Activated naive CD4-positive, alpha-beta T cell treated with anti-CD3 and anti-CD28 coated beads for 36 hours (primary cell): ENCODE data around the gene TRIM61. TPM values are rescaled to one million over a fixed set of nuclear protein-coding genes. Genes with fewer than 3 reads are reported as not detected.
"Not testable (repeated sequence)": the region's sequence is repeated elsewhere in the genome, so short reads cannot be mapped to it uniquely, and the experiment has no call there.

ENCODE experiments used
- CTCF ChIA-PET: fragments of 350-600 bp; sonication (Branson Sonifier 250); formaldehyde crosslinking; loops from one replicate; lab custom pipeline; 2021; ENCODE audit warnings: antibody characterized with exemption; lab: Charles Lee
- DNase-seq: peaks from one replicate; pipeline ENCODE4 v3.0.0-alpha.2; 2020
- H3K27ac Mint-ChIP-seq: one replicate; pipeline ENCODE4 v1.8.0; 2021; ENCODE audit warnings: mild to moderate bottlenecking, mixed read lengths
- H3K27me3 Mint-ChIP-seq: one replicate; pipeline ENCODE4 v1.8.0; 2021; ENCODE audit warnings: low read depth, mixed read lengths
- H3K36me3 Mint-ChIP-seq: one replicate; pipeline ENCODE4 v1.8.0; 2021; ENCODE audit warnings: low read depth, mixed read lengths
- H3K4me1 Mint-ChIP-seq: one replicate; pipeline ENCODE4 v1.8.0; 2021; ENCODE audit warnings: low read depth, mixed read lengths
- H3K4me3 Mint-ChIP-seq: one replicate; pipeline ENCODE4 v1.8.0; 2021; ENCODE audit warnings: mild to moderate bottlenecking, moderate library complexity, mixed read lengths
- H3K9me3 Mint-ChIP-seq: one replicate; pipeline ENCODE4 v1.8.0; 2021; ENCODE audit warnings: mixed read lengths
- intact Hi-C: fragments of 100-400 bp; cut with micrococcal nuclease; formaldehyde crosslinking; loops from one replicate; pipeline ENCODE4 v1.15.1; 2023
- total RNA-seq, 2 experiments: library from RNA; stranded (reverse); gene quantifications; one replicate each; pipeline ENCODE4 v1.2.3, GENCODE V29; 2021

Gene TRIM61
- total RNA-seq = under 1 TPM; 0.67 to 0.84 TPM

DNA sequence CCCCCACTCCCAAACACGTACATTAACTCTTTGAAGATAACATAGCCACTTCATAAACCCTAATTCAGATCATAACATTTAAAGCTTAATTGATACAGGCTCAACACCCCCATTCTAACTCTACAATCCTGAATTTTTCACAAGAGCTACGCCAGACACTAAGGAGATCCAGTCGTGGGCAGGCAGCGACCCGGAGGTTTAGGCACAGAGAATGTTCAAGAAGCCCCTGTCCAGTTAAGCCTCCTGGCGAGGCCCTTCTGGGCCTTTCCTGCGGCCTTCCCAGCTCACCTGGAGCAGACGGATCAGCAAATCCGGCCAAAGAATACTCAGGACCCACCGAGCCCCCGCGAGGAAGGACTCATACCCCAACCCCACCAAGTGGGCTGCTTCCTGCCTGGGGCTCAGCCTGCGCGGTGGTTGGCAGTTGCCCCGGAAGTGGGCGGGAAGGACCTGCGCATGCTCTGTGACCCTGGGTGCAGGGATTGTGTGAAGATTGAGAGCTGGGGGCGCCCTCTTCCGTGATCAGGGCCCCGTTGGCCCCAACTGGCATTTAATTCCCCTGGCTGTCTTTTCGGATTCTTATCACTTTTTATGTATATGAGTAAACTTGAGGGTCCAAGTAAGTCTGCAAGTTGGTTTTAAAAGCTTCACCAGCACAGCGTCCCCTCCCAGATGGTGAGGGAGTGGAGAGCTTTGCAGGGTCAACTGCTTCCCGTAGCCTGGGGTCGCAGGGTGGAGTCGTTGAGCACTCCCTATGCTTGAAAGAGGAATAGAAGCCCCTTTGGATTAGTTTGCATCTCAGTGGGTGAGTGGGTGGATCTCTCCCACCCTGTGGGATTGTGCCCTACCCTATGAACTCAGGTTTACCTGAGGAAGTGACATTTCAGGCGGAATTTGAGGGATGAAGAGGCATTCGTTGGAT, at the start of gene TRIM61:
TSS of gene TRIM61 (minus strand) at position 415 of the 922 bp plus-strand sequence. CDS start 7,655 bp downstream, outside the sequence.
- DNase-seq = peak; percentile 73
- intact Hi-C loops = loop anchor here (1.0 kb wide), 1 partner anchor 21 kb away; no protein-coding TSS in a partner anchor
- CTCF ChIA-PET = interaction anchor here (0.5 to 1.5 kb wide), 3 partner anchors 21 to 198 kb away, joined by 3 to 5 read pairs (median 3); no protein-coding TSS in a partner anchor
- Mint-ChIP-seq H3K9me3 (no peaks in the 10 kb centered on the region), H3K4me1 (peaks cover 9% of the 10 kb centered on the region), H3K27me3 (peaks cover 2% of the 10 kb centered on the region), H3K4me3 (peak within 1 kb of the TSS; percentile 82), H3K36me3 (peaks cover 7% of the 10 kb centered on the region), H3K27ac (peak within 1 kb of the TSS; percentile 76)

DNA sequence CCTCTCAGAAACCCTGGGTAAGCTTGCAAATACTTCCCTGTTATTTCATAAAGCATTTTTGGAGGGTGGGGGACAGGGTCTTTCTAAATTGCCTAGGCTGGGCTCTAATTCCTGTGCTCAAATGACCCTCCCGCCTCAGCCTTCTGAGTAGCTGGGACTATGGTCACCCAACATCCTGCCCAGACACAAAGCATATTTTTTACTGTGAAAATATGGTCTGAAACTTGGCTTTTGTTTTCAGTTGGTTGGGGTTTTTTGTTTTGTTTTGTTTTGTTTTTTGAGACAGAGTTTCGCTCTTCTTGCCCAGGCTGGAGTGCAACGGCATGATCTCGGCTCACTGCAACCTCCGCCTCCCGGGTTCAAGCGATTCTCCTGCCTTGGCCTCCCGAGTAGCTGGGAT, 48.3 kb upstream of the TRIM61 start:
- H3K27ac Mint-ChIP-seq, CTCF ChIA-PET, H3K4me3 Mint-ChIP-seq, H3K4me1 Mint-ChIP-seq, H3K9me3 Mint-ChIP-seq, H3K36me3 Mint-ChIP-seq, DNase-seq, H3K27me3 Mint-ChIP-seq, intact Hi-C loops: not testable (repeated sequence)

DNA sequence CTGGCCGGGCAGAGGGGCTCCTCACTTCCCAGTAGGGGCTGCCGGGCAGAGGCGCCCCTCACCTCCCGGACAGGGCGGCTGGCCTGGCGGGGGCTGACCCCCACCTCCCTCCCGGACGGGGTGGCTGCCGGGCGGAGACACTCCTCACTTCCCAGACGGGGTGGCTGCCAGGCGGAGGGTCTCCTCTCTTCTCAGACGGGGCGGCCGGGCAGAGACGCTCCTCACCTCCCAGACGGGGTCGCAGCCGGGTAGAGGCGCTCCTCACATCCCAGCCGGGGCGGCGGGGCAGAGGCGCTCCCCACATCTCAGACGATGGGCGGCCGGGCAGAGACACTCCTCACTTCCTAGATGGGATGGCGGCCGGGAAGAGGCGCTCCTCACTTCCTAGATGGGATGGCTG, 42.5 kb upstream of the TRIM61 start:
- H3K4me3 Mint-ChIP-seq, DNase-seq, intact Hi-C loops, H3K27me3 Mint-ChIP-seq, H3K36me3 Mint-ChIP-seq, H3K4me1 Mint-ChIP-seq, H3K9me3 Mint-ChIP-seq, H3K27ac Mint-ChIP-seq, CTCF ChIA-PET: not testable (repeated sequence)

DNA sequence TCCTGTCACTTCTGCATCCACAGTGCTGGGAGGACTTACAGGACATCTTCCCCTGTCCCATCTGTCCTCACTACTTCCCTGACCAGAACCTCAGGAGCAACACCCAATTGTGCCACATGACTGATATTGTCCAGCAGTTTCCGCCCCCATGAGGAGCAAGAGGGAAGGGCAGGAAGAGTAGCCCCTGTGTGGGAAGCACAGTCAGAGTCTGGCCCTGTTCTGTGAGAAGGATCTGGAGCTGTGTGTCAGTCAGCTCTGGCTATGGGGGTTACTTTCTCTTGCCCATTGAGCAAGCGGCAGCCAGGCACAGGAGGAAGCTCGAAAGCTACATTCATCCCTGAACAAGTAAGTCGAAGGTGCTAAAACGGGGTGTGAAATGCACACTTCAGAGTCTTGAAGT, 39.5 kb upstream of the TRIM61 start:
- H3K4me1 Mint-ChIP-seq = no peaks in the 10 kb centered on the region
- no peak overlapping the region for H3K27ac Mint-ChIP-seq
- no peaks in the 10 kb centered on the region for H3K36me3 Mint-ChIP-seq
- DNase-seq = peak; percentile 8
- H3K9me3 Mint-ChIP-seq = no peaks in the 10 kb centered on the region
- intact Hi-C loops = no loop called here
- H3K27me3 Mint-ChIP-seq = peaks cover 3% of the 10 kb centered on the region
- CTCF ChIA-PET = no interaction called here
- H3K4me3 Mint-ChIP-seq = no peak overlapping the region

DNA sequence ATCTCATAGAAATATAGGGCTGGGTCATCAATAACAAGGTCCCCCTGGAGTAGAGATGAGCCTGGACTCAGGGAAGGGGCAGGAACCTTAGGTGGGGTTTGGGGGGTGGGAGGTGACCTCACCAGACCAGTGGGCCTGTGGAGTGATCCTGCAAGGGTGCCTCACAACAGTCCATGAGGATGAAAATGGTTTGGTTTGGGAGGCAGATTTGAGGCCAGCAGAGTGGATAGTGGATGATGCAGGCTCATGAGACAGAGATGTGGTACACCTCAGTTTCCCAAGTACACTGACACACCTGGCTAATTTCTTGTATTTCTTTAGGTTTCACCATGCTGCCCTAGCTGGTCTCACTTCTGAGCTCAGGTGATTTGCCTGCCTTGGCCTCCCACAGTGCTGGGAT, 36.2 kb upstream of the TRIM61 start:
- H3K4me3 Mint-ChIP-seq = no peak overlapping the region
- H3K9me3 Mint-ChIP-seq = no peaks in the 10 kb centered on the region
- CTCF ChIA-PET = no interaction called here
- no peak for DNase-seq
- H3K4me1 Mint-ChIP-seq = peaks cover 6% of the 10 kb centered on the region
- H3K27ac Mint-ChIP-seq = no peak overlapping the region
- H3K27me3 Mint-ChIP-seq = peaks cover 5% of the 10 kb centered on the region
- H3K36me3 Mint-ChIP-seq = no peaks in the 10 kb centered on the region
- intact Hi-C loops = no loop called here

DNA sequence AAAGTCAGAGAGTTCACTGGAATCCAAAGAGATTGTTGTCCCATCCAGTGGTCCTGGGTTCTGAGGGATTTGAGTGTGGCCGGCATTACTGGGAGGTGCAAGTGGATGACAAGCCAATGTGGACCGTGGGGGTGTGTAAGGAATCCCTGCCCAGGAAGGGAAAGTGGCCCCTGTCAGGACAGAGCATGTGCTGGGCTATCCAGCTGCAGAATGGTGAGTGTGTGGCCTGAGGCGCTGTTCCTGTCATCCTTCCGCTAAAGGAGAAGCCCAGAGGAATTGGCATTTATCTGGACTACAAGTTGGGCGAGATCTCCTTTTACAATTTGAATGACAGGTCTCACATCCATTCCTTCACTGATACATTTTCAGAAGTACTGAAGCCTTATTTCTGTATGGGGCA, 33.9 kb upstream of the TRIM61 start:
- Mint-ChIP-seq H3K27me3 (peaks cover 7% of the 10 kb centered on the region), H3K36me3 (no peaks in the 10 kb centered on the region), H3K4me3 (no peak overlapping the region), H3K9me3 (no peaks in the 10 kb centered on the region), H3K4me1 (peaks cover 6% of the 10 kb centered on the region), H3K27ac (no peak overlapping the region)
- intact Hi-C loops = no loop called here
- CTCF ChIA-PET = no interaction called here
- no peak for DNase-seq

DNA sequence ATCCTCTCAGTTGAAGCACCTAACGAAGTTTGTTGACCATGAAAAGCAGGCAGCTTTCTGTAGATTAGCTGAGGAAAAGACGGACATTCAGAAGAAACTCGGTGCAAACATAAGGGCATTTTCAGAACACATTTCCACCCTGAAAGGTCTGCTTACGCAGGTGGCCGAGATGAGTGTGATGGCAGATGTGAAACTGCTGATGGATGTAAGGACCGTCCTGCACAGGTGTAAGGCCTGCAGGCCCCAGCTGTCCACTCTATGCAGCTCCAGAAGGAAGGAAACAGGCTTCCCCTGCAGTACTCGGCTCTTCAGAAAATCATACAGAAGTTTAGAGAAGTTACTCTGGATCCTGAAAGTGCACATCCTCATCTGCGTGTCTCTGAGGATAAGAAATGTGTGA, 33.5 kb upstream of the TRIM61 start:
- peaks cover 7% of the 10 kb centered on the region for H3K27me3 Mint-ChIP-seq
- peaks cover 6% of the 10 kb centered on the region for H3K4me1 Mint-ChIP-seq
- H3K9me3 Mint-ChIP-seq = no peaks in the 10 kb centered on the region
- no peak overlapping the region for H3K4me3 Mint-ChIP-seq
- H3K36me3 Mint-ChIP-seq = no peaks in the 10 kb centered on the region
- DNase-seq = no peak
- intact Hi-C loops = no loop called here
- CTCF ChIA-PET = no interaction called here
- H3K27ac Mint-ChIP-seq = no peak overlapping the region

DNA sequence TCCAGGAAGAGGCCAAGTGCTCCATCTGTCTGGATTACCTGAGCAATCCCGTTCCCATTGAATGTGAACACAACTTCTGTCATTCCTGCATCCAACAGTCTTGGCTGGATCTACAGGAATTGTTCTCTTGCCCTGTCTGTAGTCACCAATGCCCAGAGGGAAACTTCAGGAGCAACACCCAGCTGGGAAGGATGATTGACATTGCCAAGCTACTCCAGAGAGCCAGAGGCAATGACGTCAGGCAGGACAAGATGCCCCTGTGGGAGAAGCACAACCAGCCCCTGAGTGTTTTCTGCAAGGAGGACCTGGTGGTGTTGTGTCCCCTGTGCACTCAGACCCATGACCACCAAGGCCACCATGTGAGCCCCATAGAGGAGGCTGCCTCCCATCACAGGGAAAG, 33.0 kb upstream of the TRIM61 start:
- intact Hi-C loops = no loop called here
- CTCF ChIA-PET = no interaction called here
- H3K27me3 Mint-ChIP-seq = peaks cover 7% of the 10 kb centered on the region
- no peak overlapping the region for H3K4me3 Mint-ChIP-seq
- H3K27ac Mint-ChIP-seq = no peak overlapping the region
- H3K9me3 Mint-ChIP-seq = no peaks in the 10 kb centered on the region
- no peak for DNase-seq
- no peaks in the 10 kb centered on the region for H3K36me3 Mint-ChIP-seq
- peaks cover 6% of the 10 kb centered on the region for H3K4me1 Mint-ChIP-seq

DNA sequence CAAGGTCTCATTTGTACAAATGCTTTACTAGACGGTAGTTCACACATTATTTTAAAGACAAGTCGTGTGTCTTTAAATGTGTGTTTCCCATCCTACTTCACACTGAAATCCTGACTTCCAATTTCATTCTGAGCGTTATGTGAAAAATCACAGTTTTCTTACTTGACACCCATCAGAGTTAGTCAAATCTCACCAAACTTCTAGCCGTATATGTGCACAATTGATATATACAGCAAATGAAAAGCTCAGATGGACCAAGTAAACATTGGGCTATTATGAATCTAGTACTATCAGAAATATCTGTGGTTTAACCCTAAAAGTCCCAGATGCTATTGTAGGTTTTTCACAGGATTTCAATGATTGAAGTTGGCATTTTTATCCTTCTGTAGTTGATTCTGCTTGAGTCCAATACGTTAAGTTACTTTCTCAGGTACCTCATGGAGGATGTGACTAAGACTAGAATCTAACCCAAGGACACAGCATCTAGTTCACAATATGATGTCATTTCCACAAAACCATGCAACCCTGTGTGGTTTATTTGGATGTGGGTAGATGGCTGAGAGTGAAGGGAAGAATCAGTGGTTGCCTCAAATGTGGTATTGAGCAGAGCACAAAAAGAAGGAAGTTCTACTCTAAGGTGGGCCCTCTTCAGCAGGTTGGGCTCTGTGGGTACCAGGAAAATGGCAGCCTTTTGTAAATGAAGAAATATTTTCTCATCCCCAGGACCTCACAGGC, 32.2 kb upstream of the TRIM61 start:
- DNase-seq = peak; percentile 34
- intact Hi-C loops = no loop called here
- H3K4me1 Mint-ChIP-seq = peaks cover 6% of the 10 kb centered on the region
- CTCF ChIA-PET = no interaction called here
- no peak overlapping the region for H3K4me3 Mint-ChIP-seq
- no peak overlapping the region for H3K27ac Mint-ChIP-seq
- no peaks in the 10 kb centered on the region for H3K36me3 Mint-ChIP-seq
- H3K27me3 Mint-ChIP-seq = peaks cover 9% of the 10 kb centered on the region
- H3K9me3 Mint-ChIP-seq = no peaks in the 10 kb centered on the region

DNA sequence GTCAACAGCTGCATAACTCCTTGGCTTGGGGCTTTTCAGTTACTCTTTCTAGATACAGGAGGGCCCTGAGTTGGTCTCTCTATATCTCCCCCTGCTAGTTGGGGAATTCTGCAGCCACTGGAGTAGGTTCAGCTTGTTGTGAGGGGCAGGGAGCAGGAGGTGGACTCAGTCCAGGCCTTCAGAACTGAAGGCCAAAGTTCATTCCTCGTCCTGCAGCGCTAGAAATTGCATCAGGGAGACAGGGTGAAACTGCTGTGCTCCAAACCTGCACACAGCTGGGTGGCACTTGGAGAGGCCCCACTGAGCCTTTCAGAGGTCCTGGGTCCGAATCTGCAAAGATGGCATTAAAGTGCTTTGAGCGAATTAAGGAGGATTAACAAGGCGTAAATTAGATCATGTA, 29.4 kb upstream of the TRIM61 start:
- Mint-ChIP-seq H3K4me3 (no peak overlapping the region), H3K4me1 (peaks cover 6% of the 10 kb centered on the region), H3K27me3 (peaks cover 6% of the 10 kb centered on the region), H3K9me3 (no peaks in the 10 kb centered on the region), H3K27ac (no peak overlapping the region), H3K36me3 (no peaks in the 10 kb centered on the region)
- CTCF ChIA-PET = no interaction called here
- intact Hi-C loops = no loop called here
- DNase-seq = no peak

DNA sequence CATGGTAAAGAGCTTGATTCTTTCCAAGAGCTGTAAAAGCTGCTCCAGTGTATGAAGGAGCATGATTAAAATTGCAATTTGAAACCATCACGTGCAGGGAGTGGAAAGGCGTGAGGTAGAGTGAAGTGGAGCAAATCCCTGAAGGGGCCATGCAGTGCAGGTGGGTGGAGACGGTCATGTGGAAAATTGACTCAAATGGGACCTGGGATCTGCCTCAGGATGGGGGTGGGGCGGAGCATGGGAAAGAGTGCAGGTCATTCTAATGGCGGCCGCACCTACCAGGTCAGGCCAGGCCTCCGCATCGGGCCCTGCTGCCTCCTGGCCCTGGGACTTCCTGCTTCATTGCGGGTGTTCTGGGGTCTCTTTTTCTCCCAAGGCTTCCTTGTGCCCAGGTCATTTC, 29.0 kb upstream of the TRIM61 start:
- Mint-ChIP-seq H3K36me3 (no peaks in the 10 kb centered on the region), H3K27me3 (peaks cover 6% of the 10 kb centered on the region), H3K4me3 (no peak overlapping the region), H3K27ac (no peak overlapping the region), H3K4me1 (peaks cover 6% of the 10 kb centered on the region), H3K9me3 (no peaks in the 10 kb centered on the region)
- CTCF ChIA-PET = no interaction called here
- no peak for DNase-seq
- intact Hi-C loops = no loop called here

DNA sequence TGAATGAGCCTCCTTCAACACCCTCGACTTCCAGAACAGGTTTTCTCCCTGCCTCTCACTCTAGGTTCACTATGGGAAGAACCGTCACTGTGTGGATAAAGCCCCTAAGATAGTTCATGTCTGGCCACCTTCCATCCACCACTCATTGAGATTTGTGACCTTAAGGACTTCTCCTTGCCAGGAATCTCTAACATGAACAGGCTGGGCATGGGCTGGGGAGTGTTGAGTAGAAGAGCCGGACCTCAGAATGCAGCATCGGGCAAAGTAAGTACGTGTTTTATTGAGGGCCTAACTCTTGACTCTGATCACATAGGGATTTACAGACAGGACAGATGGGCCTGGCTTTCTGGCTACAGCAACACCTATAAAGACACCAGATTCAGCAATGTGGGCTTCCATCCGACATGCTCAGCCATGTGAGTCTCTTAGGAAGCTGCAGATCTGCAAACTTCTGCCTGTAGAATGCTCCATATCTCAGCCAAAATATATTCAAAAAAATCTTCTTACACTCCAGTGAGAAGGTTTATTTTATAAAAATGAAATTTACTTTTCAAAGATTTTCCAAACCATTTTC, 28.0 kb upstream of the TRIM61 start:
- CTCF ChIA-PET = no interaction called here
- no peak overlapping the region for H3K27ac Mint-ChIP-seq
- no peaks in the 10 kb centered on the region for H3K36me3 Mint-ChIP-seq
- no peak for DNase-seq
- intact Hi-C loops = no loop called here
- H3K27me3 Mint-ChIP-seq = peaks cover 6% of the 10 kb centered on the region
- no peak overlapping the region for H3K4me3 Mint-ChIP-seq
- H3K9me3 Mint-ChIP-seq = no peaks in the 10 kb centered on the region
- H3K4me1 Mint-ChIP-seq = peaks cover 6% of the 10 kb centered on the region
